ENCODE measurements around the gene UGT1A5.

The UGT1A5 gene

DNA sequence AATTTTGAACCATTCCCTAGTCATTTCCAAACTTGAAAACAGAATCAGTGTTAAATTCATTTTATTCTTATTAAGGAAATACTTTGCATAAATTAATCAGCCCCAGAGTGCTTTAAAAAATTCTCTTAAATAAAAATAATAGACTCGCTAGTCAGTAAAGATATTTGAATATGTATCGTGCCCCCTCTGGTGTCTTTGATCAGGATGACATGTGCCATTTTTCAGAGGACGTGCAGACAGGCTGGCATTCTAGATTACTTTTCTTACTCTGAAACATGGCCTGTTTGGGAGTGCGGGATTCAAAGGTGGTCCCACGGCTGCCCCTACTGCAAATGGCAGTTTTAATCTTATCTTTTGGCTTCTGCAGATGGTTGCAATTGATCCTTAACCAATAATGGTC, 59.9 kb downstream of the UGT1A5 start:
- H3K4me3 Mint-ChIP-seq, result no peak overlapping the region
- H3K27ac Mint-ChIP-seq, result no peak overlapping the region
- H3K4me1 Mint-ChIP-seq (ENCODE audit: low read depth), result no peaks in the 10 kb centered on the region
- H3K9me3 Mint-ChIP-seq (ENCODE audit: low read depth), result peaks cover 9% of the 10 kb centered on the region
- H3K27me3 Mint-ChIP-seq, result peaks cover 7% of the 10 kb centered on the region
- H3K36me3 Mint-ChIP-seq, result no peaks in the 10 kb centered on the region

- Mint-ChIP-seq H3K27me3 (peaks cover 5% of the 10 kb centered on the region), H3K4me3 (no peak overlapping the region), H3K9me3 (ENCODE audit: low read depth) (peaks cover 9% of the 10 kb centered on the region), H3K36me3 (no peaks in the 10 kb centered on the region), H3K27ac (no peak overlapping the region), H3K4me1 (ENCODE audit: low read depth) (no peaks in the 10 kb centered on the region)
Measured at GRCh38 chr2:233773854-233774253, 61.1 kb downstream of the UGT1A5 start.

DNA sequence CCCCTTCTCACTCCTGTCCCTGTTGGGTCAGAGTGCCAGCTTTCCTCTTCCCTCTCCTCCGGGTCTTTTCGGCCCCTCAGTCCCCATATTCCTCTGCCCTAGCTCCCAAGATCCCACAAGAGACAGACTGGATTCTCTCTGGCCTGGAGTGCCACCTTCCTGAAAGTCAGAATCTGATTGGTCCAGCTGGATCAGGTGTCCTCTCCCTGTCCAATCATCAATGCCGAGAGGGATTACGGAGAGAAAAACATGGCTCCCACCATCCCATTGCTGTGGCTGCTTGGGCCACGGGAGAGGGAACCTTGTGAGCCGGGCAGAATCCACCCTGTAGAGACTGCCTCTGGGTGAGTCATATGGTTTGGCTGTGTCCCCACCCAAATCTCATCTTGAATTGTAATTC, 62.7 kb downstream of the UGT1A5 start:
- Mint-ChIP-seq H3K36me3 (no peaks in the 10 kb centered on the region), H3K4me1 (ENCODE audit: low read depth) (no peaks in the 10 kb centered on the region), H3K4me3 (no peak overlapping the region), H3K27ac (no peak overlapping the region), H3K9me3 (ENCODE audit: low read depth) (peaks cover 9% of the 10 kb centered on the region), H3K27me3 (peaks cover 7% of the 10 kb centered on the region)

DNA sequence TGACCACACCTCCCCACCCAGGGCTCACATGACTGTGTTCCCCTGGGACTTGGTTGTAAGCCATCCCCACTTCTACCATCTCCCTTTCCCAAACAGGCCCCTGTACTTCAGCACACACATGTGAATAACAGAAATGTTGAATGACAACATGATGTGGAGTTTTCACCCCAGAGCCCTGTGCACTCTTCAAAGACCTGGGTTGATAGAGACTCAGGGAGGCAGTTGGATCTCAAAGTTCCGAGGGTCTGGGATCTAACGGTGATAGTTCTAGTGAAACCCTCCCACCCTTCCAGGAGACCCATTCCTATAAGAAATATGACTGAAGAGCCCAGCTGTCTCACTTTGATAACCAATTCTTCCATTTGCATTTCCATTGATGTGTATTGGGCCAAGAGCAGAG, 65.3 kb downstream of the UGT1A5 start, which contains the start of gene MROH2A:
Gene MROH2A, plus strand, starts transcription at position 301 of the 400 bp plus-strand sequence. CDS start 1,029 bp downstream, outside the sequence.
- H3K27ac Mint-ChIP-seq, result no peak within 1 kb of the TSS
- H3K36me3 Mint-ChIP-seq, result peaks cover 3% of the 10 kb centered on the region
- H3K9me3 Mint-ChIP-seq (ENCODE audit: low read depth), result peaks cover 17% of the 10 kb centered on the region
- H3K4me3 Mint-ChIP-seq, result no peak within 1 kb of the TSS
- H3K27me3 Mint-ChIP-seq, result peaks cover 7% of the 10 kb centered on the region
- H3K4me1 Mint-ChIP-seq (ENCODE audit: low read depth), result no peaks in the 10 kb centered on the region

- no peak overlapping the region for H3K27ac Mint-ChIP-seq
- peaks cover 3% of the 10 kb centered on the region for H3K36me3 Mint-ChIP-seq
- peaks cover 17% of the 10 kb centered on the region for H3K9me3 Mint-ChIP-seq (ENCODE audit: low read depth)
- H3K4me1 Mint-ChIP-seq (ENCODE audit: low read depth), result no peaks in the 10 kb centered on the region
- H3K27me3 Mint-ChIP-seq, result peaks cover 10% of the 10 kb centered on the region
- no peak overlapping the region for H3K4me3 Mint-ChIP-seq
Measured at GRCh38 chr2:233779722-233780121, 67.0 kb downstream of the UGT1A5 start.

DNA sequence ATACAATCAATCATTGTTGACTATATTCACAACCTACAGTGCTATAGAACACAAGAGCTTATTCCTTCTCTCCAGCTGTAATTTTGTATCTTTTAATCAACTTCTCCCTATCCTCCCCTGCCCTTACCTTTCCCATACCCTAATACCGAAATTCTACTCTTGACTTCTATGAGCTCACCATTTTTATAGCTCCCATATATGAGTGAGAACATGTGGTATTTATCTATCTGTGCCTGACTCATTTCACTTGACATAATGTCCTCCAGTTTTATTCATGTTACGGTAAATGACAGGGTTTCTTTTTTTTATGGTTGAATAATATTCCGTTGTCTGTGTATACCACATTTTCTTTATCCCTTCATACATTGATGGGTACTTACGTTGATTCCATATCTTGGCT, 68.1 kb downstream of the UGT1A5 start:
- Mint-ChIP-seq H3K4me3 (no peak overlapping the region), H3K27me3 (peaks cover 8% of the 10 kb centered on the region), H3K9me3 (ENCODE audit: low read depth) (peaks cover 16% of the 10 kb centered on the region), H3K27ac (no peak overlapping the region), H3K36me3 (peaks cover 3% of the 10 kb centered on the region), H3K4me1 (ENCODE audit: low read depth) (no peaks in the 10 kb centered on the region)

DNA sequence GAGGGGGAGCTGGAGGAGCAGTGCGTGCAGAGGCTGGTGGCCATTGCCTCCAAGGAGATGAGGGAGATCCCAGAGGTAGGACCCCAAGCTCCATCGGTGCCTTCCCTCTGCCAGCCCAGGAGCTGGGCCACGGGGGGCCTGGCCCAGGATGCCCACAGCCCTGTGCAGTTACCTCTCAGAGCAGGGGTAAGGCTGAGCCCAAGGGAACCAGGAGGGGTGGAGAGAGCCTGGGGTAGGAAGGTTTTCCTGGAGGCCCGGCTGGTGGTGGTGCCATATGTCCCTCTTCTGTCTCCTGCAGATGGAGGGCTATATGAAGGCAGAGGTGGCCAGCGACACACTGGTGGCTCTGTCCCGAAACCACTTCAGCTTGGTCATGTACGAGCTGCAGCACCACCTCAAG, 76.8 kb downstream of the UGT1A5 start:
- Mint-ChIP-seq H3K9me3 (ENCODE audit: low read depth) (no peaks in the 10 kb centered on the region), H3K27me3 (peaks cover 5% of the 10 kb centered on the region), H3K4me1 (ENCODE audit: low read depth) (no peaks in the 10 kb centered on the region), H3K27ac (no peak overlapping the region), H3K4me3 (no peak overlapping the region), H3K36me3 (no peaks in the 10 kb centered on the region)

DNA sequence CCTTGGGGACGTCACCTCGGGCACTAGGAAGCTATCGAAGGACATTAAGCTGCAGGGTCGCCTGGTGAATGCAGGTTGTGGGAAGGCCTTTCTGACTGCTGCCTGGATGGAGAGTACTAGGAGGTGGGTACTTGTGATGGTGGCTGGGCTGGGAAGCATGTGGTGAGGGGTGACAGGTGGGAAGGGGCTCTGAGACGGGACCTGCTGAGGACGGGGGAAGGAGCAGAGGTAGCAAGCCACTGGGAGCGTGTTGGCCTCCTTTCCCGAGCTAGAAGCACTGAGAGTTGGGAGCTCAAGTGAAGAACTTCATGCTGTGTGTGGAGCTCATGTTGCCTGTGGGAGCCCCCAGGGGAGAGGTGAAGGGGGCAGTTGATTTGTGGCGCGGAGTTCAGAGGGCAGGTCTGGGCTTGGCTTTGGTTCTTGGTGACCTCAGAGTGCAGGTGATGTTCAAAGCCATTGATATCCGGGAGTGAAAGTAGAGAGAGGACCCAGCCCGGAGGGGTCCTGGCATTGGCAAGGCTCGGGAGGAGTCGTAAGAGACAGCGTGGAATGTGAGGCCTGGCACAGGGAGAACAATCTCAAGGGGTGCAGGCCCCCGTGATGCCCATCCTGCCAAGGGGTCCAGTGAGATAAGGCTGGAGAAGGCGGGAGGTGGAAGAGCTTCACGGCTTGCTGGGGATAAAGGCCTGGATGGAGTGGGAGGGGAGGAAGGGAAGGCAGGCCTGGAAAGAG, 78.6 kb downstream of the UGT1A5 start:
- no peaks in the 10 kb centered on the region for H3K9me3 Mint-ChIP-seq (ENCODE audit: low read depth)

GRCh38 chr2:233791883-233792329, 79.2 kb downstream of the UGT1A5 start:
- Mint-ChIP-seq H3K4me1 (ENCODE audit: low read depth) (no peaks in the 10 kb centered on the region), H3K27ac (no peak overlapping the region), H3K36me3 (no peaks in the 10 kb centered on the region), H3K27me3 (peaks cover 4% of the 10 kb centered on the region), H3K4me3 (no peak overlapping the region), H3K9me3 (ENCODE audit: low read depth) (no peaks in the 10 kb centered on the region)

More for the DNA sequence above, 78.6 kb downstream of the UGT1A5 start:
- no peaks in the 10 kb centered on the region for H3K36me3 Mint-ChIP-seq
- H3K27me3 Mint-ChIP-seq, result peaks cover 4% of the 10 kb centered on the region
- no peak overlapping the region for H3K4me3 Mint-ChIP-seq
- H3K4me1 Mint-ChIP-seq (ENCODE audit: low read depth), result no peaks in the 10 kb centered on the region
- H3K27ac Mint-ChIP-seq, result no peak overlapping the region

- no peak overlapping the region for H3K4me3 Mint-ChIP-seq
- no peaks in the 10 kb centered on the region for H3K4me1 Mint-ChIP-seq (ENCODE audit: low read depth)
- H3K9me3 Mint-ChIP-seq (ENCODE audit: low read depth), result no peaks in the 10 kb centered on the region
- no peak overlapping the region for H3K27ac Mint-ChIP-seq
- H3K36me3 Mint-ChIP-seq, result no peaks in the 10 kb centered on the region
- peaks cover 4% of the 10 kb centered on the region for H3K27me3 Mint-ChIP-seq
Measured at GRCh38 chr2:233792720-233793119, 80.0 kb downstream of the UGT1A5 start.

GRCh38 chr2:233793465-233794127, 80.9 kb downstream of the UGT1A5 start:
- no peak overlapping the region for H3K4me3 Mint-ChIP-seq
- H3K9me3 Mint-ChIP-seq (ENCODE audit: low read depth), result no peaks in the 10 kb centered on the region
- no peaks in the 10 kb centered on the region for H3K4me1 Mint-ChIP-seq (ENCODE audit: low read depth)
- no peaks in the 10 kb centered on the region for H3K36me3 Mint-ChIP-seq
- no peak overlapping the region for H3K27ac Mint-ChIP-seq
- H3K27me3 Mint-ChIP-seq, result peaks cover 4% of the 10 kb centered on the region

DNA sequence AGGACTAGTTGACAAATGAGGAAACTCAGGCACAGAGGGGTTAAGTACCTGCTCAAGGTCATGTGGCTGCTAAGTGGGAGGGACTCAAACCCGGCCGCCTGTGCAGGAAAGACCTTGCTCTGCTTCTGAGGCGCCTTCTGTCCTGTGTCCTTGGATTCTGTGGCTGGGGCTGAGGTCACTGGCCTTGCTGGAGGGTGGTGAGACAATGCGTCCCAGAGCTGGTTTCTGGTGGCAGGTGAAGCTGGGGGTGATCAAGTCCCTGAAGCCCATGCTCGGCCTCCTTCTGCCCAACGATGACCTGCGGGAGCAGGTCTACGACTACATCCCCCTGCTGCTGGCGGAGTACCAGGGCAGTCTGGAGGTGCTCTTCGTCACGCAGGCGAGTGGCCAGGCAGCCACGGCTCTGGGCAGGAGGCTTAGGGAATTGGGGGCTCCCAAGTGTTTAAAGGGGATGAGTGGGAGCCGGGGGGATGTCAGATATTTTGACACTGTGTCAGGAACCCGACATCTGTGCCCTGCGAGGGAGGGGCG, 81.5 kb downstream of the UGT1A5 start:
- Mint-ChIP-seq H3K27ac (no peak overlapping the region), H3K4me3 (no peak overlapping the region), H3K4me1 (ENCODE audit: low read depth) (no peaks in the 10 kb centered on the region), H3K27me3 (no peaks in the 10 kb centered on the region), H3K9me3 (ENCODE audit: low read depth) (no peaks in the 10 kb centered on the region), H3K36me3 (no peaks in the 10 kb centered on the region)

DNA sequence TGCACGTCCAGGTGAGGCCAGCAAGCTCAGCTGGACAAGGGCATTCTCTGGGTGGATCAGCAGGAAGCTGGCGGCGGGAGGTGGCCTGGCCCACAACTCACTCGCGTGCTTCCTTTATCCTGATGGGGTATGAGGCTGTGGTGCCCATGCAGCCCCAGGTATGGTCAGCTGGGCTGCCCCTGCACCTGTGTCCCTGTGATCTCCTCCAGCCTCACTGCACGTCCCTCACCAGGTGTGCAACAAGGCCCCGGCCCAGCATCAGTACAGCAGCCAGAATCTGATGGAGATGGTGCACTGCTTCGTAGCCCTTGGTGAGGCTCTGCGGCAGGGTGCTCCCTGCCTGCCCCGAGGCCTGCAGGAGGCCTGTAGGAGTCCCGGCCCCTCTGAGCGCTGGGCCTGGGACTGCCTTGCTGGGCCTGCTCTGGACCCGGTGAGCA, 83.0 kb downstream of the UGT1A5 start:
- Mint-ChIP-seq H3K27ac (no peak overlapping the region), H3K27me3 (no peaks in the 10 kb centered on the region), H3K4me3 (no peak overlapping the region), H3K9me3 (ENCODE audit: low read depth) (no peaks in the 10 kb centered on the region), H3K36me3 (no peaks in the 10 kb centered on the region), H3K4me1 (ENCODE audit: low read depth) (no peaks in the 10 kb centered on the region)

DNA sequence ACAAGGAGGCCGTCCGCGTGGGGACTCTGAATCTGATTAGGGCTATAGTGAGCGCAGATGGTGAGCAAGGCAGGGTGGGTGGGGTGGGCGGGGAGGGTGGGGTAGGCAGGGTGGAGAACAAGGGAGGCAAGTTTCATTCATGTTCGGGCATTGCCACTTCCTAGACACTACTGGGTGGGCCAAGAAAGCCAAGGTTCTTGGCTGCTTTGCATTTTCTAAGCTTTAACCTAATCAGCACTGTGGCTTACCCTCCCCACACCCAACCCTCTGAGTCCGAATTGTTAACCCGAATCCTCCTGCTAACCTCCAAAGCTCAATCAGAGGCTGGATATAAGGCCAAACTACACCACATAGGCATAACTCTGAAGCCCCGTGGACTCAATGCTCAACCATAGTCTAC, 83.5 kb downstream of the UGT1A5 start:
- H3K27ac Mint-ChIP-seq, result no peak overlapping the region
- H3K27me3 Mint-ChIP-seq, result no peaks in the 10 kb centered on the region
- no peak overlapping the region for H3K4me3 Mint-ChIP-seq
- no peaks in the 10 kb centered on the region for H3K9me3 Mint-ChIP-seq (ENCODE audit: low read depth)
- H3K36me3 Mint-ChIP-seq, result no peaks in the 10 kb centered on the region
- no peaks in the 10 kb centered on the region for H3K4me1 Mint-ChIP-seq (ENCODE audit: low read depth)

DNA sequence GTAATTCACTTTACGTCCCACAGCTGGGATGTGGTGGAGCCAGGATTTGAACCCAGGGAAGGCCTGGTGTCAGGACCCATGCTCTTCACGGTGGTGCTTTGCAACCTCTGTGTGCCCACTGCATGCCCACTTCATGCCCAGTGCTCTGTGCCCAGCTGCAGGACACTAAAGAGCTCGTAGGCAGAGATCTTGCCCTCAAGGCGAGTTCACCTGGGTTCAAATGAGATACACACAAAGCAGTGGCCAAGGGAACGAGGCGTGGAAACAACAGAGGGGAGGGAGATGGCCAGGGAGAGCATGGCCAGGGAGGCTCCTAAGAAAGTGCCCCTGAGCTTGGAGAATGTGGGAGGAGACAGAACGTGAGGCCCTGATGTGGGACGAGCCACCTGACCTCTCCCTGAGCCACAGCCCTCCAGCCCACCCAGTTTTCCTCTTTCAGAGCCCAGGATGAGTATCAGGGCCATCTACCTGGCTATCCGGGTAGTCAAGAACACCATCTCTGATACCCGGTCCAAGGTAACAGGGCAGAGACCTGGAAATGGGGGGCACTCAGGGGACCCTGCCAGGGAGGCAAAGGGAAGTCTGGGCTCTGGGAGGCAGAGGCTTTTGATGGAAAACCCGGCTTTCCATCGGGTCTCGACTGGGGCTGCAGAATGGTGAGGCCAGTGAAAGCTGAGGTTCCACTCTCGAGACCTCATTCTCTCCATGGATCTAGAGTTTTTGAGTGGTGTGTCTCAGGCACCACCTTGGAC, 85.8 kb downstream of the UGT1A5 start:
- no peak overlapping the region for H3K4me3 Mint-ChIP-seq
- no peaks in the 10 kb centered on the region for H3K4me1 Mint-ChIP-seq (ENCODE audit: low read depth)
- H3K27me3 Mint-ChIP-seq, result peaks cover 3% of the 10 kb centered on the region
- H3K9me3 Mint-ChIP-seq (ENCODE audit: low read depth), result no peaks in the 10 kb centered on the region
- H3K27ac Mint-ChIP-seq, result no peak overlapping the region
- H3K36me3 Mint-ChIP-seq, result no peaks in the 10 kb centered on the region

All from activated naive CD8-positive, alpha-beta T cell (primary cell).